CD4-positive, alpha-beta T cell (primary cell): ENCODE data around the gene TPP2. TPM values are rescaled to one million over a fixed set of nuclear protein-coding genes. Genes with fewer than 3 reads are reported as not detected.

Experiments used
- ATAC-seq: fragments of 200-7000 bp; cut with Tn5 transposase; one replicate; pipeline ENCODE4 v1.10.0; 2022; ENCODE audit warnings: mild to moderate bottlenecking; ENCODE audit not compliant: poor library complexity
- CTCF ChIA-PET: fragments of 350-600 bp; sonication (Branson Sonifier 250); formaldehyde crosslinking; loops from one replicate; lab custom pipeline; 2021; ENCODE audit warnings: antibody characterized with exemption, inconsistent platforms; lab: Charles Lee
- POLR2A ChIA-PET: fragments of 350-600 bp; sonication (Branson Sonifier 250); formaldehyde crosslinking; loops from one replicate; lab custom pipeline; 2021; ENCODE audit warnings: antibody characterized with exemption, inconsistent platforms; lab: Charles Lee
- DNase-seq, 14 experiments: peaks; one replicate each; pipeline ENCODE4 v3.0.0-alpha.2; 2013 to 2020; ENCODE audit warnings: mixed read lengths in 2 of 14
- H3K27ac ChIP-seq, 2 donors: one replicate each; pipeline versions ENCODE4 v1.5.1 to v1.7.0; 2013; ENCODE audit warnings: low read length in 2 of 2, low read depth in 1 of 2, mild to moderate bottlenecking in 1 of 2
- H3K27me3 ChIP-seq, 2 experiments: 1 replicate in 1 of 2; 2 replicates in 1 of 2; pipeline versions ENCODE4 v1.6.1 to v1.7.0; 2013; ENCODE audit warnings: low read length in 2 of 2, control low read depth in 1 of 2, mild to moderate bottlenecking in 1 of 2, moderate library complexity in 1 of 2; ENCODE audit not compliant: insufficient read depth in 2 of 2, control insufficient read depth in 1 of 2
- H3K36me3 ChIP-seq: one replicate; pipeline ENCODE4 v1.6.1; 2013; ENCODE audit warnings: low read length, control low read depth; ENCODE audit not compliant: insufficient read depth
- H3K4me1 ChIP-seq: one replicate; pipeline ENCODE4 v1.6.1; 2013; ENCODE audit warnings: low read length, control low read depth; ENCODE audit not compliant: insufficient read depth
- H3K4me3 ChIP-seq: one replicate; pipeline ENCODE4 v1.5.1; 2013; ENCODE audit warnings: mild to moderate bottlenecking, low read length, moderate library complexity
- H3K9me3 ChIP-seq, 2 experiments: 1 replicate in 1 of 2; 2 replicates in 1 of 2; pipeline versions ENCODE4 v1.6.1 to v1.7.0; 2013; ENCODE audit warnings: low read length in 2 of 2, mild to moderate bottlenecking in 2 of 2, control low read depth in 1 of 2, moderate library complexity in 1 of 2; ENCODE audit not compliant: control insufficient read depth in 1 of 2, insufficient read depth in 1 of 2
- H3K27ac Mint-ChIP-seq: one replicate; pipeline ENCODE4 v1.8.0; 2020; ENCODE audit warnings: mixed read lengths
- H3K27me3 Mint-ChIP-seq: one replicate; pipeline ENCODE4 v1.8.0; 2021; ENCODE audit warnings: mixed read lengths
- H3K36me3 Mint-ChIP-seq: one replicate; pipeline ENCODE4 v1.8.0; 2021; ENCODE audit warnings: low read depth, mixed read lengths
- H3K4me1 Mint-ChIP-seq: one replicate; pipeline ENCODE4 v1.8.0; 2021; ENCODE audit warnings: low read depth, mixed read lengths
- H3K4me3 Mint-ChIP-seq: one replicate; pipeline ENCODE4 v1.8.0; 2020; ENCODE audit warnings: mild to moderate bottlenecking, mixed read lengths
- H3K9me3 Mint-ChIP-seq: one replicate; pipeline ENCODE4 v1.8.0; 2020; ENCODE audit warnings: mixed read lengths
- intact Hi-C, 2 experiments: fragments of 100-400 bp; cut with DNase I in 1 of 2; cut with micrococcal nuclease in 1 of 2; formaldehyde crosslinking; loops; one replicate each; pipeline versions ENCODE4 v1.15.1 to v1.9.0; 2023 to 2025; cut with DNase I, micrococcal nuclease
- polyA plus RNA-seq, 2 donors: library from polyadenylated mRNA; unstranded; fragments of 120-200 nt; gene quantifications; one replicate each; pipeline ENCODE4 v1.2.1, GENCODE V29; 2013
- total RNA-seq, 174 experiments: library from RNA in 2 of 174; stranded (reverse) in 2 of 174; gene quantifications; one replicate each; pipeline ENCODE4 v1.2.3 and lab custom pipeline; 2021 to 2026
- TF ChIP-seq, protein P1 (sequence below): fragments of 200-600 bp; IDR thresholded peaks from one replicate; pipeline ENCODE4 v1.8.0; 2022; ENCODE audit warnings: antibody characterized with exemption, mild to moderate bottlenecking

TPP2 gene
- 100 to 1,000 TPM; 146 to 147 TPM for total RNA-seq
- 75.2 TPM for polyA plus RNA-seq (2013, experiment 1 of 2)
- 91.5 TPM for polyA plus RNA-seq (2013, experiment 2 of 2)
- total RNA-seq (lab: John Stamatoyannopoulos, UW) = 170 to 669 (median 329) reads per million in 172 experiments

DNA sequence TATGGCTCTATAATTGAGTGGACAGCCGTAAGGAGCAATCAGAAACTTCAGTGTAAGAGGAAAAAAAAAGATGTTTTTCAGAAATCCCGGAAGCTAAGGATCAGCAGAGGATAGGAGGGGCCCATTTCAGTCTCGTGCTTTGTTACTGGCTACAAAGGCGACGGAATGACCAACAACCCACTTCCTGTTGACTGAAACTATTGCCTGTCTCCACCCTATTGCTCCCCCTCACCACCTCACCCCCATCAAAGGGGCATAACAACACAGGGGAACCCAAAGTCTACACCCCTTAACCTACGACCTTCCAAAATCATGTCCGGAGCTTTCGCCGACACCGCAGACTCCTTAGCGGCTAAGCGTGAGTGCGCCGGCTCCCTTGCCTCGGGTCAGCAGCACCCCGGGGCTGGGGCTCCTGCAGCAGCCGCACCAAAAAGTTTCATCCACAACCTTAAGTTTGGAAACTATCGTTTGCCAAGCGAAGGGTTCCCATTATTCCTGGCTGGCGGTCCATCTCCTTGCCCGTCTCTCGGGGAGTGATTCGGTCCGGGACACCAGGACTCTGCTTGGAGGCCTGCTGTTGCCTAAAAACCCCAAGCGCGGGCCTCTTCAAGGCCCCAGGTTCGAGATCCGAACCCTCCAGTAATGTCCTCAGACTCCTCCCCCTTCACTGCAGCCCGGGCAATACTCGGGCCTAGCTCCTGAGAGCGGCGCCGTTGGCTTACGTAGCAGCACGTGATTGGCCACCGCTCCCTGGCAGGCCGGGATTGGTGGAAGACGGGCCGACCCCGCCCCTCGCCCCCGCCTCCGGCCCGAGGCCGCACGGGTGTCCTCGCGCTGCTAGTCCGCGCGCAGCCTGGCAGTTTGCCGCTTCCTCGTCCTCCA, at the start of gene TPP2:
Gene TPP2 (plus strand): TSS at position 840 of the 882 bp plus-strand sequence. CDS start 53 bp downstream, outside the sequence.
- Mint-ChIP-seq H3K4me1 (peaks cover 78% of the 10 kb centered on the region), H3K9me3 (no peaks in the 10 kb centered on the region), H3K27me3 (no peaks in the 10 kb centered on the region), H3K4me3 (peak within 1 kb of the TSS; percentile 97), H3K36me3 (peaks cover 32% of the 10 kb centered on the region), H3K27ac (peak within 1 kb of the TSS; percentile 100)
- DNase-seq (peak; percentile 96 to 99 (median 98)), ATAC-seq (peak; percentile 81)
- Histone ChIP-seq H3K4me1 (peaks cover 32% of the 10 kb centered on the region), H3K36me3 (peaks cover 2% of the 10 kb centered on the region), H3K4me3 (peak within 1 kb of the TSS; percentile 76), H3K27ac (peak within 1 kb of the TSS; percentile 97 to 98), H3K9me3 (no peaks in the 10 kb centered on the region), H3K27me3 (no peaks in the 10 kb centered on the region)
- intact Hi-C loops = loop anchor here (1.0 to 5.0 kb wide), 6 partner anchors 61 to 250 kb away; partner anchors contain the start of genes TEX30 (in 2 of the 2) and ERCC5 (in 1 of the 2)
- ChIA-PET CTCF (interaction anchor here (0.7 to 1.6 kb wide), 5 partner anchors 11 to 251 kb away, joined by 3 to 5 read pairs (median 4); partner anchors contain the start of gene ERCC5), POLR2A (interaction anchor here (0.5 to 11.0 kb wide), 31 partner anchors 12 to 1922 kb away, joined by 3 to 575 read pairs (median 5); partner anchors contain the start of genes ERCC5, TEX30 and TMTC4)
- TF ChIP-seq, protein P1, sequence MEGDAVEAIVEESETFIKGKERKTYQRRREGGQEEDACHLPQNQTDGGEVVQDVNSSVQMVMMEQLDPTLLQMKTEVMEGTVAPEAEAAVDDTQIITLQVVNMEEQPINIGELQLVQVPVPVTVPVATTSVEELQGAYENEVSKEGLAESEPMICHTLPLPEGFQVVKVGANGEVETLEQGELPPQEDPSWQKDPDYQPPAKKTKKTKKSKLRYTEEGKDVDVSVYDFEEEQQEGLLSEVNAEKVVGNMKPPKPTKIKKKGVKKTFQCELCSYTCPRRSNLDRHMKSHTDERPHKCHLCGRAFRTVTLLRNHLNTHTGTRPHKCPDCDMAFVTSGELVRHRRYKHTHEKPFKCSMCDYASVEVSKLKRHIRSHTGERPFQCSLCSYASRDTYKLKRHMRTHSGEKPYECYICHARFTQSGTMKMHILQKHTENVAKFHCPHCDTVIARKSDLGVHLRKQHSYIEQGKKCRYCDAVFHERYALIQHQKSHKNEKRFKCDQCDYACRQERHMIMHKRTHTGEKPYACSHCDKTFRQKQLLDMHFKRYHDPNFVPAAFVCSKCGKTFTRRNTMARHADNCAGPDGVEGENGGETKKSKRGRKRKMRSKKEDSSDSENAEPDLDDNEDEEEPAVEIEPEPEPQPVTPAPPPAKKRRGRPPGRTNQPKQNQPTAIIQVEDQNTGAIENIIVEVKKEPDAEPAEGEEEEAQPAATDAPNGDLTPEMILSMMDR = no peak

DNA sequence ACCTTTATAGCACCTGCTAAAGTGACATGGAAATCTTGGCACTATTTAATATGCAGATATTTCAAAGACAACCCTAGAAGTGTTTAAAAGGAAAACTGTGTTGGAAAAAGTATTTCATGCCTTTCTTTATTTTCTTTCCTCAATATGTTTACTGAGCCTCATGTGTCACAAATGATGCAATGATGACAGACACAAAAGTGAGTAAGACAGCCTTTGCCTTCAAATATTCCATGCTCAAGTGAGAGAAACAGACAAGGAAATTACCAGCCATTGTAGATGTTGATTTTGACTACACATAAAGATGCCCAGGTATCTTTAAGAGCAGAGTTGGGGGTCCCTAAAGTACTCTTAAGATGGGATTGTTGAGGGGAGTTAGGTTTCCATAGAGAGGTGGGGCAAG, 48.0 kb upstream of the TPP2 start:
- no peak for DNase-seq
- no peak overlapping the region for H3K27ac ChIP-seq
- intact Hi-C loops = no loop called here
- H3K4me3 ChIP-seq = no peak overlapping the region
- no peaks in the 10 kb centered on the region for H3K9me3 Mint-ChIP-seq
- no peaks in the 10 kb centered on the region for H3K9me3 ChIP-seq
- ChIA-PET POLR2A (no interaction called here), CTCF (no interaction called here)
- peaks cover 0 to 3% of the 10 kb centered on the region in 2 experiments for H3K27me3 ChIP-seq
- H3K27ac Mint-ChIP-seq = no peak overlapping the region
- TF ChIP-seq, protein P1 = no peak
- H3K4me1 Mint-ChIP-seq = no peaks in the 10 kb centered on the region
- no peak for ATAC-seq
- H3K4me1 ChIP-seq = no peaks in the 10 kb centered on the region
- peaks cover 33% of the 10 kb centered on the region for H3K27me3 Mint-ChIP-seq
- no peak overlapping the region for H3K4me3 Mint-ChIP-seq
- H3K36me3 ChIP-seq = no peaks in the 10 kb centered on the region
- no peaks in the 10 kb centered on the region for H3K36me3 Mint-ChIP-seq

DNA sequence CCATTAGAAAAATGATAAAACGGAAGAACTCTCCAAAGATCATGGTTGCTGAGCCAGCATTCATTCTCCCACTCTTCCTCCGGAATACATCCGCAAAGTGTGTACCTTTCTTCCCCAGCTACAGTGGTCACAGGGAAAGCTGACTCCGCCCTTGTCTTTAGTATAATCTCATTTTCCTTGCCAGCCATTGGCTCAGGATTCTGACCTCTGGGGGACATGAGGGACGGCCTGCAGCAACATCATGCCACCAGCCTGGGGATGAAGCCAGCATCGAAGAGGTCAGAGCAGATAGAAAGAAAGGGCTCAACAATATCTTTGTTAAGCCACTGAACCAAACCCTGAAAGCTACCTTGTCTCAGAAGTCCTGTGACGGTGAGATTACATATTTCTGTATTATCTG, 46.3 kb upstream of the TPP2 start:
- Histone ChIP-seq H3K27me3 (peaks cover 0 to 3% of the 10 kb centered on the region in 2 experiments), H3K36me3 (no peaks in the 10 kb centered on the region), H3K9me3 (no peaks in the 10 kb centered on the region), H3K4me1 (no peaks in the 10 kb centered on the region), H3K27ac (no peak overlapping the region), H3K4me3 (no peak overlapping the region)
- intact Hi-C loops = no loop called here
- Mint-ChIP-seq H3K27me3 (peaks cover 20% of the 10 kb centered on the region), H3K9me3 (no peaks in the 10 kb centered on the region), H3K27ac (no peak overlapping the region), H3K4me3 (no peak overlapping the region), H3K4me1 (no peaks in the 10 kb centered on the region), H3K36me3 (no peaks in the 10 kb centered on the region)
- DNase-seq (no peak), ATAC-seq (no peak)
- ChIA-PET POLR2A (no interaction called here), CTCF (no interaction called here)
- TF ChIP-seq, protein P1 = no peak
